HG03432 (cell line): ENCODE measurements around the gene SERPIND1.
"Not testable (repeated sequence)": the region's sequence is repeated elsewhere in the genome, so short reads cannot be mapped to it uniquely, and the experiment has no call there.

Experiments
- ATAC-seq: cut with Tn5 transposase; IDR thresholded peaks from one replicate; pipeline ENCODE4 v1.9.1; 2021; ENCODE audit warnings: mild to moderate bottlenecking, moderate library complexity; ENCODE audit not compliant: unreplicated experiment

Gene SERPIND1

DNA sequence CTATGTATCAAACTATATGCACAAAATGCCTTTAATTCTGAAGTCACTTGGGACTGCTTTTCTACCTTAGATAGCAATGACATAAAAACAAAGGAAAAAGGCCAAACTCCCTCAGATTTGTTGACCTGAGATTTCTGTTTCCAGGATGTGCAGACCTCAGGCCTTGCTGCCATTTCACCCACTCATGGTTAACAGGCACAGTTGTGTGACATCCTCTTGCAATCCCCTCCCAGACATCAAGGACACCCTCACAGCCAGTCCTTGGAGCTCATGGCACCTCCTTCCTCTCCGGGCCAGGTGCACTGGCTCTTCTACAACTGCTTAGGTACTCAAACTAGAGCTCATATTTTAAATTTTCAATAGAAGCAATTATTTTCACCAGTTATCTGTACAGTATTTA is 37.3 kb downstream of the SERPIND1 start:
- no peak for ATAC-seq

DNA sequence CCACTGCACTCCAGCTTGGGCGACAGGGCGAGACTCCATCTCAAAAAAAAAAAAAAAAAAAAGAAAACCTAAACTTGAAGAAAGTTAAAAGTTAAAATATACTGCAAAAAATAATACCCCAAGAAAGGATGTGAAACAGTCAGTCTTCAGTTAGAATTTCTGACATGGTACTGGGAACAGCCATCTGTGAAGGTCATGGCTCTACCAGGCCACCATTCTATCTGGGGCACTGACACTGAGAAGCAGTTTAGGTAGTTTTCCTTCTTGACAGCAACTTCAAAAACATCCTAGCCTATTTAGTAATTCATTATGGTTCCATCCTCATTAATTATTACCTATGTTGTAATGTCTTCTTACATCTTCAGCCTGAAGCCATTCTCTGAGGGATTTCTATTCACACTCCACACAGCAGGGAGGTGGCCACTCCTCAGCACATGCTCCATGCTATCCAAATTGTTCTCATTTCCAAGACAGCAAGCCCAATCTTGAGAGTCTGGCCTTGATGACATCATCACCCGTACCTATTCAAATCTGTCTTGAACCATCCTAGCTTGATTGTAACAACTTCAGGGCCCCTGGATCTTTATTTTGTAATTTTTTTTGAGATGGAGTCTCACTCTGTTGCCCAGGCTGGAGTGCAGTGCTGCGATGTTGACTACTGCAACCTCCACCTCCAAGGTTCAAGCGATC is 38.2 kb downstream of the SERPIND1 start:
- ATAC-seq: no peak

DNA sequence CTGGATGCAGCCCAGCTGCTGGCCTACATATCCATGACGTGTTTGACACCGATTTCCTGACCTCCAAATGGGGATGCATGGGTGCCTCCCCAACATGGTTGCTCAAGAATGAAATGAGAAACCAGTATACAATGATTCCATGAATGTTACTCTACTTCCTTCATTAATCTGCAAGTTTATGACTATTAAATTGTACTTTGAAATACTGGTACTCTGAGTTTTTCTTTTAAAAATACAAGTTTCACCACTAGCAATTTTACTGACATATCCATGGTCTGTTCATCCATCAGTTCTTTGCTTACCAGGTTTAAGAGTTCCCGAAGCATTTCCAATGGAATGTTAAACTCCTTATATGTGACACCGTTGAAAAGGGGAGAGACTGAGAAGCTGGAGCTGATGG is 39.1 kb downstream of the SERPIND1 start:
- no peak for ATAC-seq

DNA sequence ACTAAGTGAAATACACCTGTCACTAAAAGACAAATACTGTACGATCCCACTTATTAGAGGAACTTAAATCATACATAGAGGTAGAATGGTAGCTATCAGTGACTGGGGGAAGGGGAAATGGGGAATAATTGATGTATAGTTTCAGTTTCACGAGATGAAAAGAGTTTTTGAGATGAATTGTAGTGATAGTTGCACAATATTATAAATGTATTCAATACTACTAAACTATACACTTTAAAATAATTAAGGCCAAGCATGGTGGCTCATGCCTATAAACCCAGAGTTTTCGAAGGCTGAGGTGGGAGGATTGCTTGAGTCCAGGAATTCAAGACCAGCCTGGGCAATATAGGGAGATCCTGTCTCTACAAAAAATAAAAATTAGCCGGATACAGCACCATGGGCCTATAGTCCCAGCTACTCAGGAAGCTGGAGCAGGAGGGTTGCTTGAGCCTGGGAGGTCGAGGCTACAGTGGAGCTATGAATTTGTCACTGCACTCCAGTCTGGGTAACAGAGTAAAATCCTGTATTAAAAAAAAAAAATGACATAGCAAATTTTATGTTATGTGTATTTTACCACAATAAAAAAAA is 40.4 kb downstream of the SERPIND1 start:
- ATAC-seq: no peak

DNA sequence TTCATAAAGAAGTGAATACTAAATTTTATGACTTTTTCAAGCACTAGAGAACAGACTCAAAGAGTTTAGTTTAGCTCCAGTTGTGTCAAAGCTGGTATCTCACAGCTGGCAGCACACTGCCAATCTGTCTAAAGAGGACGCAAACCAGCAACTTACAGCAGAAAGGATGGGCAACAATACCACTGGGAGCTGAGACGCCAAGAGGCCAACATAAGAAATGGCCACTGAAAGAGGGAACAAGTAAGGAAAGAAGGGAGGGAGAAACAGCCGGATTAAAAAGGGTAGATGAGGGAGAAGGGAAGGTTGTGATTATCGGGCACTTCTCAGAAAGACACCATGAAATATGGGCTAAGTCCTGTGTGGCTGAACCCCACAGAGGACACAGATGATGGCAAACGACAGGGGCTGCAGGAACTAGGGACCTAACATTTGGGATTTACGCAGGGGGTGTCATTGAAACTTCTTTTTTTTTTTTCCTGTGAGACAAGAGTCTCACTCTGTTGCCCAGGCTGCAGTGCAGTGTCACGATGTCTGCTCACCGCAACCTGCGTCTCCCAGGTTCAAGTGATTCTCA is 41.7 kb downstream of the SERPIND1 start:
- no peak for ATAC-seq

DNA sequence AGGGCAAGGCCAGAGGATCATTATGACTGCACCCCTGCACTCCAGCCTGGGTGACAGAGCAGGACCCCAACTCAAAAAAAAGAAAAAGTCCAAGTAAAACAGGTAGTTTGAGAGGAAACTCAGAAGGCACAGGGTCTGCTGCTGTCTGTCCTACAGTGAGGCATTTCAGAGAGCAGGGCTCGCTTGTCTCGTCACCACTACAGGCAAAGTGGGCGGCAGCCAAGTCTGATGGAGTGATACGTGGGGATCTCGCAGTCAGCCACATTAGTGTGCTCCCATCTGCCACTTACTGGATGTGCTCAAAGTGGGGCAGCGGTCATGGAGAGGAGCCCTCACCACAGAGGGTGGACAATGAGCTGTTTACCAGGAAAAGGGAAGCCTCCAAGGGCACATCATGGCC is 42.6 kb downstream of the SERPIND1 start:
- ATAC-seq: no peak

DNA sequence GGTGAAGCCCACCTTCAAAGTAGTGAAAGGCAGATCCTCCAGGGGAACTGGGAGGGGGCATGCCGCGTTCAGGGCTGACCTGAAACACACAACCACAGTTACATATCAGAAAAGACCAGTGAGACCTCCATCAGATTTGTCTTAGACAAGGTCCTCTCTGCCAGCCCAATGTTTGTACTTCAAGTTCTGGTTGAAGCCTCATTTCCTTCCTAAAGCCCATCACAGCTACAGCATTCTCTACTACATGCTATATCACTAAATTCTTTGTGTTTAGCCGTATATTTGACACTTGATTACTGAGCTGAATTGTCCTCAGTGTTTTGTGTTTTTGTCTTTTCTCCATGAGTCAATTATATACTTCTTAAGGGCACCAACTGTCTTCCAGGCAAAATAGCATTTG is 44.6 kb downstream of the SERPIND1 start:
- no peak for ATAC-seq

DNA sequence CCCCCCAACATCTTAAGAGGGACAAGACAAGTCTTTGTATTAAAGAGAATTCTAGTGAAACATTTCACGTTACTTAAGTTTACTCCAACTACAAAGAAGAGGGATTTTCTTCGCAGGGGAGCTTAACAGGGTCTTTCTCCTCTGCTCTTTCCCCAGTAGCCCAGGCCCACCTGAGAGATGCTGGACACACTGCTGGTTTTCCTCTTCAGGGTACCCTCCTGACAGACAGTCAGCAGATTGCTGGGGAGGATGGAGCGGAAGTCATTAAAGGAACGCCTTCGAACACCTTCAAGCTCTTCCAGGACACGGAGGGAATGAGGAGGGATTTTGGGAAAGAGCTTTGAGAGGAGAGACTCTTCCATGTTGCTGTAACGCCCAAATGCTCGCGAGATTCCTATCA is 45.6 kb downstream of the SERPIND1 start:
- ATAC-seq: no peak

DNA sequence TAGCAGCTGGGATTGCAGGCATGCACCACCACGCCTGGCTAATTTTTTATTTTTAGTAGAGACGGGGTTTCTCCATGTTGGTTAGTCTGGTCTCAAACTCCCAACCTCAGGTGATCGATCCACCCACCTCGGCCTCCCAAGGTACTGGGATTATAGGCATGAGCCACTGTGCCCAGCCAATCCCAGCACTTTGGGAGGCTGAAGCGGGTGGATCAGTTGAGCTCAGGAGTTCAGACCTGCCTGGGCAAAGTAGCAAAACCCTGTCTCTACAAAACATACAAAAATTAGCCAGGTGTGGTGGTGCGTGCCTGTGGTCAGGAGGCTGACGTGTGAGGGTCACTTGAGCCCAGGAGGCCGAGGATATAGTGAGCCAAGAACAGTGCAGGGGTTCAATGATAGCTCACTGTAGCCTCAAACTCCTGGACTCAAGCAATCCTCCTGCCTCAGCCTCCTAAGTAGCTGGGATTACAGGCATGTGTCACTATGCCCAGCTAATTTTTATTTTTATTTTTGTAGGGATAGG is 47.9 kb downstream of the SERPIND1 start:
- not testable (repeated sequence) for ATAC-seq

DNA sequence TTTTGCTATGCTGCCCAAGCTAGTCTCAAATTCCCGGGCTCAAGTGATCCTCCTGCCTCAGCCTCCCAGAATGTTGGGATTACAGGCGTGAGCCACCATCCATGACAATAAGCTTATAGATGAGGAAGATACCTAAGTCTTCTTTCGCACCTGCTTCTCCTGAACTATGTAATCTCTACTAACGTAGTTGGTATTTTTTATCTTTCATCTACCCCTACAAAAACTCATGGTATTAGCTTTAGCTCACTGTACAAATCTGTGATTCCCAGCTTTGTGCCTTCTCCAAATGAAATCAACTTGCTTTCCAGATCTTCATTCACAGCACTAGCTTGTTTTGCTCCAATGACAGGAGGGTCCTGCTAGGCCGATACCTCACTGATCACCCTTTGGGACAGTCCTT is 48.3 kb downstream of the SERPIND1 start:
- ATAC-seq: no peak

DNA sequence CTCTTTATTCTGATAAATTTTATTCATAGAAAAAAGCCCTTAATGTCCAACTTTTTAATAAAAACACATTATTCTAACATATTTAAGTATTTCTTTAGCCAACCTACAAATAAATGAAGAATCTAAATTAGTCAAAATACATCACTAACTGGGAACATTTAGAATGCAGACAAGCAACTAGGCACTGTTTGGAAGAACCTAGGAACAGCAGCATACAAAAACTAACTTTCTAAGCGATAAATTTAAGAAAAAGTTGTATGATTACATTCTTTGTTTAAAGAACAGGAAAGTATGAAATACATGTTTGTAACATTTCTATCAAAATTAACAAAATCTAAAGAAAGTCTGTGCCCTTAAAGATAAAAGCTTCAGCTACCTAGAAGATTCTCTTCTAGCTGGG is 49.4 kb downstream of the SERPIND1 start:
- no peak for ATAC-seq

DNA sequence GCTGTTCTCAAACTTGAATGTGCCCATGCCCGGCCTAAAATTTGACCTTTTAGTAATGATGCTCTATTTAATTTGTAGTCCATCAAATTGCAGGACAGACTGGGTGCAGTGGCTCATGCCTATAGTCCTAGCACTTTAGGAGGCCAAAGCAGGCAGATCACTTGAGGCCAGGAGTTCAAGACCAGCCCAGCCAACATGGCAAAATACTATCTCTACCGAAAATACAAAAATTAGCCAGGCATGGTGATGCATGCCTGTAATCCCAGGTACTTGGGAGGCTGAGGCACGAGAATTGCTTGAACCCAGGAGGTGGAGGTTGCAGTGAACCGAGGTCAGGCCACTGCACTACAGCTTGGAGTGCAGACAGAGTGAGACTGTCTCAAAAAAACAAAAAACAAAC is 51.3 kb downstream of the SERPIND1 start:
- ATAC-seq: not testable (repeated sequence)

DNA sequence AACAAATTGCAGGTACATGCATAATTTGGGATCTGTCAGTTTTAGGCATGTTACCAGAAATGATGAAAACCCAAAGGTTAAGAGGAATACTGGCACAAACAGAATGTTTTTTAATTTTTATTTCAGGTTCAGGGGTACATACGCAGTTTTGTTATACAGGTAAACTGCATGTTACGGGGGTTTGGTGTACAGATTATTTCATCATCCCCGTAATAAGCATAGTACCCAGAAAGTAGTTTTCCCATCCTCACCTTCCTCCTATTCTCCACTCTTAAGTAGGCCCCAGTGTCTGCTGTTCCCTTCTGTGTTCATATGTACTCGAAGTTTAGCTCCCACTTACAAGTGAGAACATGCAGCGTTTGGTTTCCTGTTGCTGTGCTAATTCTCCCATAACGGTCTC is 51.7 kb downstream of the SERPIND1 start:
- ATAC-seq: no peak

DNA sequence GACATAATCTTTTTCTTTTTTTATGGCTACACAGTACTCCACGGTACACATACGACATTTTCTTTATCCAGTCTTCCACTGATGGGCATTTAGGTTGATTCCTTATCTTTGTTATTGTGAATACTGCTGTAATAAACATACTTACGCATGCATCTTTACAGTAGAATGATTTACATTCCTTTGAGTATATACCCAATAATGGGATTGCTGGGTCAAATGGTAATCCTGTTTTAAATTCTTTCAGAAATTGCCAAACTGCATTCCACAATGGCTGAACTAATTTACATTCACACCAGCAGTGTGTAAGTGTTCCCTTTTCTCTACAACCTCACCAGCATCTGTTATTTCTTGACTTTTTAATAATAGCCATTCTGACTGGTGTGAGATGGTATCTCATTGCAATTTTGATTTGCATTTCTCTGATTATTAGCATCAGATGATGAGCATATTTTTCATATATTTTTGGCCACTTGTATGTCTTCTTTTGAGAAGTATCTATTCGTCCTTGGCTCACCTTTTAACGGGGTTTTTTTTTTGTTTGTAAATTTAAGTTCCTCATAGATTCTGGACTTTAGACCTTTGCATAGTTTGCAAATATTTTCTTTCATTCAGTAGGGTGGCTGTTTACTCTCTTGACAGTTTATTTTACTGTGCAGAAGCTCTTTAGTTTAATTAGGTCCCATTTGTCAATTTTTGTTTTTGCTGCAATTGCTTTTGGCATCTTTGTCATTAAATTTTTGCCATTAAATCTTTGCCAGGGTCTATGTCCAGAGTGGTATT is 52.6 kb downstream of the SERPIND1 start:
- ATAC-seq: not testable (repeated sequence)

DNA sequence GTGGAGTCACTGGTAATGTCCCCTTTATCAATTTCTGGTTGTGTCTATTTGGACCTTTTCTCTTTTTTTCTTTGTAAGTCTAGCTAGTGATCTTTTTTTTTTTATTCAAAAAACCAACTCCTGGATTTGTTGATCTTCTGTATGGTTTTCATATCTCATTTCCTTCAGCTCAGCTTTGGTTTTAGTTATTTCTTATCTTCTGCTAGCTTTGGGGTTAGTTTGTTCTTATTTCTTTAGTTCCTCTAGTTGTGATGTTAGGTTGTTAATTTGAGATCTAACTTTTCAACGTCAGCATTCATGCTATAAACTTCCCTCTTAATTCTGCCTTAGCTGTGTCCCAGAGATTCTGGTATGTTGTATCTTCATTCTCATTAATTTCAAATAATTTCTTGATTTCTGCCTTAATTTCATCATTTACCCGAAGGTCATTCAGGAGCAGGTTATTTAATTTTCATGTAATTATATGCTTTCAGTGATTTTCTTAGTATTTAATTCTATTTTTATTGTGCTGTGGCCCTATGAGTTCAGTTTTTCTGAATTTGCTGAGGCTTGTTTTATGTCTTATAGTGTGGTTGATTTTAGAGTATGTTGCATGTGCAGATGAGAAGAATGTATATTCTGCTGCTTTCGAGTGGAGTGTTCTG is 55.7 kb downstream of the SERPIND1 start:
- ATAC-seq: no peak

DNA sequence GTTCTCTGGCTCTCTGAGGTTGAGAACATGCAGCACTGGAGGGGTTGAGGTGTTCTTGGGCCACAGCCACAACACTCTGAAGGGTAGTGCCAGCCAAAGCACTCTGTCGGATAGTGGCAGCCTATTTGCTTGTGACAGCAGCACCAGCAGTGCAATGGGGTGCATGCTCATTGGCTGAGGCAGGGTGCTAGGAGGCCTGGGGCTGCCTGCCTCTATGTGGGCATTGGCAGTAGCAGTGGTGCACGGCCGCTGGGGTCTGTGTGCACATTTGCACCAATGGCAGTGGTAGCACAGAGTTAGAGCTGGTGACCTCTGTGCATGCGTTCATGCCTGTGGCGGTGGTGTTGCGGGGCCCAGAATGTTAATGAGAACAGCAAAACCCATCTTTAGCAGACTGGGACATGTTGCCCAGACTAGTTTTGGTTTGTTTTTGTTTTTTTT is 59.3 kb downstream of the SERPIND1 start:
- ATAC-seq: no peak

DNA sequence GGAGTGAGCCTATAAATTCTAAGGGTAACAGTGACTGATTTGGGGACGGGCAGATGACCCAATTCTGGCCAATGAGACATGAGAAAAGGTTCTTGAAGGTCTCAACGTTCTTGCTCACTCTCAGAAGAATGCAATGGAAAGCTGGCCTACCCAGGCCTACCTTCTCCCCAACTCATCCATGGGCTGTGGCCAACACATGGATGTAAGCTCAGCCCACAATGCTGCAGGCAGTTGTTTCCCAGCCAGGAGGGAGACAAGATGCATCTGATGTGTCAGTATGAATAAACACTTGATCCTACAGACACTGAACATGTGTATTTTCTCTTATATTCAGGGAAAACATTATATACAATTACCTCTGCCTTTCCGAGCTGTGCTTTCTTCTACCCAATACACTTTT is 60.3 kb downstream of the SERPIND1 start:
- no peak for ATAC-seq

DNA sequence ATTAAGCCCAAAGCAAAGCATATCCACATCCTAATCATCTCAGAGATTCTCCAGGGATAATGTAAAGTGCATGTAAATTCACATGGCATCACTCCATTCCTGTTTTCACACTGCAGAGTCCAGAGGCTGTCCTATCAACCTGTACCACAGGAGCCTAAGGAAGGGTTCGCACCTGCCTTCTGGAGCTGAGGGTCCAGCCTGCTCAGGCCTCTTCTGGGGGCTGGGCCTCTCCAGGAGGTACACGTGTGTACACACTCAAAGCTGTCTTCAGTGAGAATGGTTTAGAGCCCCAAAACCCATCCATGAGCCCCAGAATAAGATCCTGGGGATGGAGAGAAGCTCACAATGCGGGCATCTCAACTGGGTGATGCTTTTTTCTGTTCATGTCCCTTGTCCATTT is 60.8 kb downstream of the SERPIND1 start:
- no peak for ATAC-seq
